SJSA1 (cell line): ENCODE results near the gene OR10J4. TPM values are rescaled to one million over a fixed set of nuclear protein-coding genes. Genes with fewer than 3 reads are reported as not detected.

Source experiments
- DNase-seq, 2 experiments: peaks; one replicate each; pipeline ENCODE4 v3.0.0-alpha.2; 2015 to 2020; ENCODE audit warnings: low spot score in 2 of 2, low read depth in 1 of 2
- H3K27ac ChIP-seq: fragments of 250-450 bp; sonication (Bioruptor Pico); 2 replicates; pipeline ENCODE4 v1.5.1; 2020; ENCODE audit warnings: mild to moderate bottlenecking, moderate library complexity
- H3K27me3 ChIP-seq: fragments of 250-450 bp; sonication (Bioruptor Pico); replicated peaks from 2 replicates; pipeline ENCODE4 v1.5.1; 2020; ENCODE audit warnings: mild to moderate bottlenecking, moderate library complexity
- H3K36me3 ChIP-seq: fragments of 250-450 bp; sonication (Bioruptor Pico); 2 replicates; pipeline ENCODE4 v1.5.1; 2020; ENCODE audit warnings: mild to moderate bottlenecking
- H3K4me1 ChIP-seq: fragments of 250-450 bp; sonication (Bioruptor Pico); replicated peaks from 2 replicates; pipeline ENCODE4 v1.6.1; 2021; ENCODE audit warnings: mild to moderate bottlenecking
- H3K4me3 ChIP-seq: fragments of 250-450 bp; sonication (Bioruptor Pico); 2 replicates; pipeline ENCODE4 v1.5.1; 2020; ENCODE audit warnings: mild to moderate bottlenecking
- H3K9me3 ChIP-seq: fragments of 250-450 bp; sonication (Bioruptor Pico); replicated peaks from 2 replicates; pipeline ENCODE4 v1.5.1; 2020; ENCODE audit warnings: mild to moderate bottlenecking
- total RNA-seq: library from RNA; depleted of rRNA; stranded (reverse); fragments of >200 nt; shearing (Covaris generic); gene quantifications from 2 replicates; pipeline ENCODE4 v1.2.3, GENCODE V29; 2014; rRNA removed

The OR10J4 gene
- total RNA-seq = not detected in 2 replicates

DNA sequence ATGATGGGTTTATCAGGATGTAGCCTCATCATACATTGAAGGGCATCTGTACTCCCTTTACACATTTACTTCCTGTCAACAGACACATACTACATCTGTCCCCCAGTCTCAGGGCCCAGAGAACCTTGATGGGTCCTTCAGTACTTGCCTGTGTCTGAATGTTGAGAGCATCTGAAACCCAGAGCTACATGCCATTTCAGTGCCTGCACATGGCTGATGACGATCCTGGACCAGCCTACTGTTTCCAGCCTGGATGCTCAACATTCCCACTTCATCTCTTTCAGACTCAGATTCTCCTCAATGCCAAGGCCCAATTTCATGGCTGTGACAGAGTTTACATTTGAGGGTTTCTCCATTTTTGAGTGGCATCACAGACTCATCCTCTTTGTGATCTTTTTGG, at the start of gene OR10J4:
Gene OR10J4, plus strand, starts transcription at position 301 of the 400 bp plus-strand sequence.
- Histone ChIP-seq H3K36me3 (no peaks in the 10 kb centered on the region), H3K4me1 (peaks cover 15% of the 10 kb centered on the region), H3K27ac (no peak within 1 kb of the TSS), H3K9me3 (0 out of 2 replicates have a peak, but pooled peaks cover 2% of the 10 kb centered on the region), H3K27me3 (no peaks in the 10 kb centered on the region), H3K4me3 (no peak within 1 kb of the TSS)
- no peak for DNase-seq

DNA sequence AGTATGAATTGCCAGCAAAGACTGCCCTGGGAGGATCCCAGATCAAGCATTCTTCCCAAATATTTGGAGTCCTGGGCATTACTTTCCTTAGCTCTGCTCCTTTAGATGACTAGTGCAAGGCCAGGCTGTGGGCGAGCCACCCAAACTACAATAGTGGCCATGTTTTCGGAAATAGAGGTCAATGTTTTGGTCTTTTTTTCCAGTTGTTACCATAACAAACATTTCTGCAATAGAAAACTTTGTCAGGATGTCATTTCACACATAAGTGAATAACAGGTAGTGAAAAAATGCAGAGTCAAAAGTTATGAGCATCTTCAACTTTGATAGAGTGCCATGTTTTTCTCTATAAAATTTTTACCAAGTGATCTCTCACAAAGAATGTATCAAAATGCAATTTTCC, 25.2 kb upstream of the OR10J4 start:
- Histone ChIP-seq H3K36me3 (no peaks in the 10 kb centered on the region), H3K4me3 (no peak overlapping the region), H3K4me1 (no peaks in the 10 kb centered on the region), H3K27ac (no peak overlapping the region), H3K9me3 (no peaks in the 10 kb centered on the region), H3K27me3 (no peaks in the 10 kb centered on the region)
- DNase-seq = no peak

DNA sequence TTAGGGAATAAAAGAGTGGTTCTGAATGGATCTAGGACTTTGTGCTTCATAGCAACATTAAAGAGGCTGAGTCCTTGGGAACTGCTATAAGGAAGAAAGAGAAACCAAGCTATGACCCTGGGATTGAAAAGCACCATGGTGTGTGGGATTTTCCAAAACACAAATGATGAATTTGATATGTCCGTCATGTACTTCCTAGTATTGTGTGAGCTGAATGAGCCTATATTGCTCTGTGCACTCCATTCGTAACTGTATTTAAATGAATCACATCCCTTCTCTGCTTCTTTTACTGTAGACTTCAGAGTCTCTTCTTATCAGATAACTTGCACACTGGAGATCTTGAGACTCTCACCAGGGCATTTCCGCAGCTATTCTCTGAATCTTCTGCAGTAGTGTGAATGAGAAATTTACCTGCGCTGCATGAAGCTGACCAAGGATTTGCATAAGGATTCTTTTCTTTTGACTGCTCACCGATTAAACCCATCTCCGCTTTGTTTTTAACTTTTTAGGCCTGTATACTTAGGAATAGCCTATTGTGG, 23.1 kb upstream of the OR10J4 start:
- H3K27me3 ChIP-seq = no peaks in the 10 kb centered on the region
- H3K27ac ChIP-seq = no peak overlapping the region
- H3K9me3 ChIP-seq = no peaks in the 10 kb centered on the region
- no peaks in the 10 kb centered on the region for H3K4me1 ChIP-seq
- H3K36me3 ChIP-seq = no peaks in the 10 kb centered on the region
- no peak for DNase-seq
- H3K4me3 ChIP-seq = no peak overlapping the region

DNA sequence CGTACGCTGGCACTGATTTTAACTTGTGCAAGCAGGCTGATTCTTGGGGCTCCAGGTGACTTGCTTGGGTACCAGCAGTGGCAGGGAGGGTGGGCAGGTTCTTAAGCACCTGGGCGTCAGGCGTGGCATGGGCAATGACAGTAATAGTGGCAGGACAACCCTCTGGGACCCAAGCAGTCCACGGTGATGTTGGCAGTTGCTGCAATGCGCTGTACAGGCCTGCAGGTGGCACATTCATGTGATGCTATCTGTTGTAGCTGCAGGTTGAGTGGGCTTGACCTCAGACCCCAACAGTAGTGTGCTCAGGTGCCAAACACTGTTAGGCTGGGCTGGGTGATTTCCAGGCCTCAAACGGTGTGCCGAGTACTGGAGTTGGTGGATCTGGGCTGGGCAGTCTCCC, 10.2 kb upstream of the OR10J4 start:
- peaks cover 4% of the 10 kb centered on the region for H3K9me3 ChIP-seq
- H3K27me3 ChIP-seq = no peaks in the 10 kb centered on the region
- H3K4me1 ChIP-seq = no peaks in the 10 kb centered on the region
- DNase-seq = no peak
- no peaks in the 10 kb centered on the region for H3K36me3 ChIP-seq
- no peak overlapping the region for H3K4me3 ChIP-seq
- no peak overlapping the region for H3K27ac ChIP-seq

DNA sequence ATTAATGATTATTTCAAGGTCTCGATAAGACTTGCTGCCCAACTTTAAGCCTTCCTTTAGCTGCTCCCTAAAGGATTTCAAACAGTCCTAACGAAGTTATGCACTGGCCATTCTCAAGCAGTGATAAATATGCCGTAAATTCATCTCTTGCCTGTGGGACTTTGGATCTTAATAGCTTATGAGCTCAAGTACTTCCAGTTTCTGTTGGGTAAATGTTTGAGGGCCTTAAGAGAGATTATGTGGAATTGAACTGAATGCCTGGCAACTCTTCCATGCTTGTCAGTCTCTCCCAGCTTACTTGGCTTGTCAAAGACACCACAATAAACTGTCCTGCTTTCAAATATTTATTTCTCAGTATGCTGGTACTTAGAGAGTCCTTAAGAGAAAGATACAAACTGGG, 3.5 kb upstream of the OR10J4 start:
- Histone ChIP-seq H3K4me1 (peaks cover 15% of the 10 kb centered on the region), H3K27ac (peak overlapping the region; percentile 49), H3K4me3 (no peak overlapping the region), H3K9me3 (0 out of 2 replicates have a peak, but pooled peaks cover 2% of the 10 kb centered on the region), H3K27me3 (no peaks in the 10 kb centered on the region), H3K36me3 (no peaks in the 10 kb centered on the region)
- no peak for DNase-seq

DNA sequence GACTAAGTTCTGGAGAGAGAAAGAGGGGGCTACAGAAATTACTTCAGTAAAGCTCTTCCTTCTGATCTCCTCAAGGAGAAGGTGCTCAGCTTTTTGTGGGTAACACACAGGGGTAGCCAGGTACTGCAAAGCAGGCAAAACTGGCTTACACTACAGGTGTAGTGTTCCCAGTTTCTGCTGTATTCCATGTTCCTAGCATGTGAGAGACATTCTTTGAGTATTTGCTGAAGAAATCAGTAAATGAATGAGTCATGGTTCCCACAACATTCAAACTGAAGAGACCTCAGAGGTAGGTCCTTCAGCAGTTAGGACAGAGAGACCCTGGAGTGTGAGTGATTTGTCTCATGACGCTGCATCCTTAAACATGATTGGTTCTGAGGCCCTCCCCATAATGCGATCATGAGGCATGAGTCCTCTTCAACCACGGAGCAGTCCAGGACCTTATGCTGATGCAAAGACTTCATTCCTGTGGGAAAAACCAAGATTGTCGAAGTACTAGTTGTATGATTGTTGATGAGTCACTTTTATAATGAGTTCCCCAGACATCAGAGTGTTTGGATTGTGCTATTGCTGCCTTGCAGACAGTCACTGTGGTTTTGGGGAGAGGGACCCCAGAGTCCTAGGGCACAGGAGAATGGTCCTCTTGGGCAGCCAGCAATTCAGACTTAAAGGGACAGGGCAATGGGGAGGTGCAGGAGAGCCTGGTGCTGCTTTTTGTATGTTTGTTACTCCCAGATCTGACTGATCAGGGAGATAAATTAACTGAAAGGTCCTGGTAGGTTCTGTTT, 2.7 kb upstream of the OR10J4 start:
- Histone ChIP-seq H3K36me3 (no peaks in the 10 kb centered on the region), H3K4me3 (no peak overlapping the region), H3K27me3 (no peaks in the 10 kb centered on the region), H3K27ac (peak overlapping the region; percentile 50), H3K9me3 (0 out of 2 replicates have a peak, but pooled peaks cover 2% of the 10 kb centered on the region), H3K4me1 (peaks cover 15% of the 10 kb centered on the region)
- DNase-seq = peak; percentile 50 to 66

DNA sequence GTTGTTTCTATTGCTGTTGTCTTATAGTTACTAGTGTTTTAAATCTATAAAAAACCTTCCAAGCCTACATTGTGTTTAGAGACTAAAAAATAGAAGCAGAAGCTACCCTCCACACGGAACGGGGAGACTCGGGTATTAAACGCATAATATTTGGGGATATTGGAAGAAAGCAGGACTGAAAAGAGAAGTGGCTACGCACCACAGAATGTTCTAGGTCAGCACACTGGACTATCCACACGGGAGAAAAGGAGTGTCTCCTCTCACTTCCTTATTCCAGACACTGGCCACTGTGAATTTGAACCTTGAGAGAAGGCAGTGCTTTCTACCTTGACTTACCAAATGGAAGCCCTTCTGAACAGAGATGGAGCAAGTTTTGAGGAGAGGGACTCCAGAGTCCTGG, 1.0 kb upstream of the OR10J4 start:
- no peaks in the 10 kb centered on the region for H3K36me3 ChIP-seq
- H3K9me3 ChIP-seq = 0 out of 2 replicates have a peak, but pooled peaks cover 2% of the 10 kb centered on the region
- H3K27ac ChIP-seq = no peak overlapping the region
- H3K4me1 ChIP-seq = peaks cover 15% of the 10 kb centered on the region
- H3K4me3 ChIP-seq = no peak overlapping the region
- no peaks in the 10 kb centered on the region for H3K27me3 ChIP-seq
- no peak for DNase-seq

DNA sequence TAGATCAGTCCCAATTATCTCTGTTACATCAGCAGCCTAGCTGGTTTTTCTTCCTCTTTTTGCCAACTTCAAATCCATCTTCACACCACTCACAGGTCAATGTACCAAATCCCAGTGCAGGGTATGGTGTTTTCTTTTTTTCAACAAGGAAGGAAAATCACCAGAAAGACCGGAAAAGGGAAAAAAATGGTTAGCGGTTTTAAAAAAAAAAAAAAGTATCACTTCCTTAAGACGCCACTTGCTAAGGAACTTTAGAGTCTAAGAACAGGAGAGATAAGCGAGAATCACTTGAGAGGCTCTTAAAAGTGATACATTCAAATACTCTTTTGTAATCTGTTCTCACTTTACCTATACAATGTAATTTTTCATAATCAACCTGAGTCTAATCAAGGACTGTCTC, 4.5 kb downstream of the OR10J4 start:
- Histone ChIP-seq H3K9me3 (no peaks in the 10 kb centered on the region), H3K27ac (no peak overlapping the region), H3K4me3 (no peak overlapping the region), H3K4me1 (no peaks in the 10 kb centered on the region), H3K36me3 (no peaks in the 10 kb centered on the region), H3K27me3 (no peaks in the 10 kb centered on the region)
- DNase-seq = no peak

DNA sequence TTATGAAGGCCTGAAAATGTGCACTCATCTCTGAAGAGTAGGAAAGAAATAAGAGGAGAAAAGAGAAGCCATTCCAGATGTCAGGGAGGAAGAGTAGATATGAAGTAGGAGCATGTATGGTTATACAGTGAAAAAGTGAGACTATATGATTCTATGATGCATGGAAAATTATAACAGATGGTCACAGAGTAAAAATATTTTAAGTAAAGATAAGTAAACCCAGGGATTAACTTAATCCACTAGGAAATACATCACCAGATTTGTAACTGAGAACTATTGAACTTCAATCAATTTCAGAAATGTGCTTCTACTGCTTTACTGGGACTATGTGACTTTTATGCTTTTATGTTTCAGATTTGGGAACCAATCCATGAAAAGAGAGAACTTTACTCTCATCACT, 7.4 kb downstream of the OR10J4 start, which contains the start of gene OR10J1:
Gene OR10J1, plus strand, starts transcription at position 301 of the 400 bp plus-strand sequence. Its CDS starts 70 bp downstream, at position 371.
- Histone ChIP-seq H3K27ac (no peak within 1 kb of the TSS), H3K36me3 (no peaks in the 10 kb centered on the region)
- no peak for DNase-seq

DNA sequence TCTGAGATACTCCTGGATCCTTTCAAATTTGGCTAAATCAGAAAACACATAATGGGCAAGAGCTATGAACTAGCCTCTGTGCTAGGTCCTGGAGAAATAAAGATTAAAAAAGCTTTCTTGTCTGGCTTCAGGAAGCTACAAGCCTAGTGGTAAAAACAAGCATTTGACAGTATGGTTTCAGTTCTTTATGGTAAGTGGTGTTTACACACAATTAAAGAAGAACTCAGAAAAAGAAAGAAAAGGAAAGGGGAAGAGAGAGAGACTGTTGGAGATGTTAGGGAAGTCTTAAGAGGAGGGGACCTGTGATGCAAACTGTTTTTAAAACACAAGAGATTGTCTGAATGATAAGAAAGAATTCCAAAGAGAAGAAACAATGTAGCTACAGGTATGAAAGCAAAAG, 9.4 kb downstream of the OR10J4 start:
- H3K27me3 ChIP-seq = no peaks in the 10 kb centered on the region
- no peaks in the 10 kb centered on the region for H3K36me3 ChIP-seq
- no peak overlapping the region for H3K4me3 ChIP-seq
- H3K27ac ChIP-seq = no peak overlapping the region
- H3K9me3 ChIP-seq = no peaks in the 10 kb centered on the region; the same call in 1 of the 2 replicates
- H3K4me1 ChIP-seq = no peaks in the 10 kb centered on the region
- no peak for DNase-seq

More for the DNA sequence above, 7.4 kb downstream of the OR10J4 start, which contains the start of gene OR10J1:
- Histone ChIP-seq H3K4me1 (no peaks in the 10 kb centered on the region), H3K9me3 (no peaks in the 10 kb centered on the region), H3K27me3 (no peaks in the 10 kb centered on the region), H3K4me3 (no peak within 1 kb of the TSS)

DNA sequence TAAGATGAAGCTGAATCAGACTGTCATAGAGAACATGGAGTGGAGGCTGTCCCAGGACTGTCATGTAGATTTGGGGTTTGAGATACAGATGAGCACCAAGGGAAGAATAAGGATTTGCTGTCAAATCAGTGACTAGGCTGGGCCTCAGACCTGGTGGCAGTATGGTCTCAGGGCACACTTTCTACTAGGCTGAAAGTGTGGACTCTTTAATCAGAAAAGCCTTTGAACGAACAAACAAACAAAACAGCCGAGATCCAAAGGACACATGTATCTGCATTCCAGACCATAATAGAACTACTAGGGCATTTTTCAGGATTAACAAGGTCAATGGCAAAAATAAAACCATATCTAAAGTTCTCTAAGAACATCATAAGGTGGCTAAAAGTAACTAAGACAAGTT, 10.4 kb downstream of the OR10J4 start:
- no peak for DNase-seq
- no peak overlapping the region for H3K4me3 ChIP-seq
- H3K27ac ChIP-seq = no peak overlapping the region
- H3K36me3 ChIP-seq = no peaks in the 10 kb centered on the region
- no peaks in the 10 kb centered on the region; the same call in 1 of the 2 replicates for H3K9me3 ChIP-seq
- H3K4me1 ChIP-seq = no peaks in the 10 kb centered on the region
- H3K27me3 ChIP-seq = no peaks in the 10 kb centered on the region

DNA sequence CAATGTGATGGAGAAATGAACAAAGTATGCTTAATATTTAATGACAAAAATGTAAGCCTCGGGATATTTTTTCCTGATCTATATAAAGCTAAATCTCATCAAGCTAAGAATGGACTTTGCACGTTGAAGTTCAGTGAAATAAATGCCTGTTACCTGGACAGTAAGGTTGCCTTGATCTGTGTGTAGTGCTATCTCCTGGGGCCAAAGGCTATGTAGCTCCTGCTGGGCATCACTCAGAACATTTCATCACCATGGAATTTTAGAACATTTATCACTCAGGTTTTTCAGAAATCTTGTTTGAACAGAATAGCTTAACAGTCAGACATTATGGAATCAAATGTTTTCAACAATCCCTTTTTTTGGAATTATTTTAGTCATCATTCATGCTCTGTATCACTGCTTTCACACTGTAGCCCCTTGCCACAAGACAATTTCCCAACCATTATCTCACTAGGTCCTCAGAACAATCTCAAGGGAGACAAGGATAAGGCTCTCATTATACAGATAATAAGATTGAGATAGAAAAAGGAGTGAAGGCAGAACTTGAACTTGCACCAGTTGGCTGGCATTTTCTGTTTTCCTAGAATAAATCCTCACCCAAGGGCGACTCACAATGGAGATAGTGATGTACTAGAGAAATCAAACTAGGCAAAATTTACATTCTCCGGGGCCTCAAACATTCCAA, 11.2 kb downstream of the OR10J4 start:
- H3K4me3 ChIP-seq = no peak overlapping the region
- no peaks in the 10 kb centered on the region for H3K27me3 ChIP-seq
- no peaks in the 10 kb centered on the region for H3K36me3 ChIP-seq
- H3K27ac ChIP-seq = no peak overlapping the region
- no peak for DNase-seq
- no peaks in the 10 kb centered on the region for H3K4me1 ChIP-seq
- H3K9me3 ChIP-seq = no peaks in the 10 kb centered on the region; the same call in 1 of the 2 replicates

DNA sequence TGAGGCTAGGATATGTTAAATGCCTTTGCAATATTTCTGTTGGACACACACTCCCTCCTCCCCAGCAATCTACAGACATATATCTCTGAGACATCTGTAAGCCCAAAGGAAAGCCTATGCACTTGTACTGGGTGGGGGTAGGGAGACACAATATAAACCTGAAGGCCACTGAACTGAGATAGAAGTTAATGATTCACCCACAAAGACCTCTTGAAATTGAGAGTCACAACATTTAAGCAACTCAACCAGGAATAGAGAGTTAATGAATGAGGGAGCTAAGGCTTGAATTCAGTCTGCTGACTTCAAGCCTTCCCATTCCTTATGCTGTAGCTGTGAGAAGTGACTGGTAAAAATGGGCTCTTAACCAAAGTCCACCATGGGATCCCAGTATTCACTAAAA, 12.5 kb downstream of the OR10J4 start:
- Histone ChIP-seq H3K27ac (no peak overlapping the region), H3K9me3 (no peaks in the 10 kb centered on the region; the same call in 1 of the 2 replicates), H3K27me3 (no peaks in the 10 kb centered on the region), H3K4me1 (no peaks in the 10 kb centered on the region), H3K36me3 (no peaks in the 10 kb centered on the region), H3K4me3 (no peak overlapping the region)
- DNase-seq = no peak

DNA sequence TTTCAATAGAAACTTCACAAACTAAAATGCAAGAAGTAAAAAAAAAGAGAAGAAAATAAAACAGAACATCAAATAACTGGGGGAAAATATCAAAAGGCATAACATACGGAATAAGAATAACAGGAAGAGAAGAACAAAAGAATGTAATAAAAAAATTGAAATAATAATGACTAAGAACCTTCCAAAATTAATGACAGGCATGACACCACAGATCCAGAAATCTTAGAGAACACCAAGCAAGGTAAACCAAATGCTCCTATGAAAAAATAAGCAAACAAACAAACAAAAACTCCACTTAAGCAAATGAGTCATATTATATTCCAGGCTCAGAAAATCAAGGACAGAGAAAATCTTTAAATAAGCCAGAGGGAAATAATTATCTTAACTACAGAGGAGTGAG, 16.2 kb downstream of the OR10J4 start:
- DNase-seq = no peak
- no peaks in the 10 kb centered on the region; the same call in 1 of the 2 replicates for H3K9me3 ChIP-seq
- H3K27me3 ChIP-seq = no peaks in the 10 kb centered on the region
- no peaks in the 10 kb centered on the region for H3K4me1 ChIP-seq
- no peaks in the 10 kb centered on the region for H3K36me3 ChIP-seq
- H3K4me3 ChIP-seq = no peak overlapping the region
- no peak overlapping the region for H3K27ac ChIP-seq
